Liver (tissue), 9 donors: ENCODE data around the gene SPSB1. TPM values are rescaled to one million over a fixed set of nuclear protein-coding genes. Genes with fewer than 3 reads are reported as not detected.

Experiments used
- DNase-seq: peaks from one replicate; pipeline ENCODE4 v3.0.0-alpha.2; 2017; ENCODE audit warnings: low spot score
- H3K27ac ChIP-seq, 2 donors: one replicate each; pipeline ENCODE4 v1.7.0; 2013; ENCODE audit warnings: inconsistent platforms in 2 of 2, low read length in 2 of 2, control low read depth in 1 of 2, low read depth in 1 of 2, mild to moderate bottlenecking in 1 of 2
- H3K27me3 ChIP-seq, 4 donors: one replicate each; pipeline versions ENCODE4 v1.6.1 to v1.7.0; 2013; ENCODE audit warnings: low read length in 3 of 4, inconsistent platforms in 1 of 4, mild to moderate bottlenecking in 1 of 4, moderate library complexity in 1 of 4; ENCODE audit not compliant: control insufficient read depth in 4 of 4, insufficient read depth in 4 of 4
- H3K36me3 ChIP-seq, 4 donors: one replicate each; pipeline versions ENCODE4 v1.6.1 to v1.7.0; 2013; ENCODE audit warnings: low read length in 3 of 4, mild to moderate bottlenecking in 3 of 4, low read depth in 1 of 4, moderate library complexity in 1 of 4; ENCODE audit not compliant: control insufficient read depth in 4 of 4, insufficient read depth in 3 of 4
- H3K4me1 ChIP-seq, 4 donors: one replicate each; pipeline versions ENCODE4 v1.6.1 to v1.7.0; 2013; ENCODE audit warnings: low read length in 3 of 4, mild to moderate bottlenecking in 3 of 4, moderate library complexity in 1 of 4; ENCODE audit not compliant: control insufficient read depth in 4 of 4, insufficient read depth in 4 of 4
- H3K4me3 ChIP-seq, 3 donors: one replicate each; pipeline versions ENCODE4 v1.6.1 to v1.7.0; 2013; ENCODE audit warnings: low read length in 3 of 3, control low read depth in 1 of 3, low read depth in 1 of 3, mild to moderate bottlenecking in 1 of 3
- H3K9ac ChIP-seq, 2 donors: one replicate each; pipeline ENCODE4 v1.7.0; 2013; ENCODE audit warnings: low read length in 2 of 2, mild to moderate bottlenecking in 2 of 2, moderate library complexity in 2 of 2, control low read depth in 1 of 2, low read depth in 1 of 2
- H3K9me3 ChIP-seq, 4 donors: one replicate each; pipeline versions ENCODE4 v1.6.1 to v1.7.0; 2013; ENCODE audit warnings: low read length in 3 of 4; ENCODE audit not compliant: control insufficient read depth in 4 of 4
- ATF3 ChIP-seq: IDR thresholded peaks from 2 replicates; pipeline ENCODE4 v1.6.1; 2016; ENCODE audit warnings: antibody characterized with exemption
- EGR1 ChIP-seq, 2 donors: IDR thresholded peaks; 2 replicates each; pipeline ENCODE4 v1.6.1; 2016 to 2018; ENCODE audit warnings: antibody characterized with exemption in 2 of 2, low read depth in 2 of 2
- FOXA2 ChIP-seq: IDR thresholded peaks from 2 replicates; pipeline ENCODE4 v1.6.1; 2016; ENCODE audit warnings: antibody characterized with exemption
- GABPA ChIP-seq, 2 donors: IDR thresholded peaks in 1 of 2; conservative IDR thresholded peaks in 1 of 2; 2 replicates each; pipeline ENCODE4 v1.6.1; 2016; ENCODE audit warnings: antibody characterized with exemption in 2 of 2, mild to moderate bottlenecking in 1 of 2, moderate library complexity in 1 of 2
- HNF4A ChIP-seq, 2 donors: conservative IDR thresholded peaks; 2 replicates each; pipeline ENCODE4 v1.6.1; 2016; ENCODE audit warnings: antibody characterized with exemption in 2 of 2, mild to moderate bottlenecking in 2 of 2
- HNF4G ChIP-seq: IDR thresholded peaks from 2 replicates; pipeline ENCODE4 v1.6.1; 2016; ENCODE audit warnings: antibody characterized with exemption
- JUND ChIP-seq, 2 donors: IDR thresholded peaks; 2 replicates each; pipeline ENCODE4 v1.6.1; 2016; ENCODE audit warnings: antibody characterized with exemption in 2 of 2
- NR2F2 ChIP-seq: IDR thresholded peaks from 2 replicates; pipeline ENCODE4 v1.6.1; 2016; ENCODE audit warnings: antibody characterized with exemption
- RAD21 ChIP-seq, 2 donors: IDR thresholded peaks; 2 replicates each; pipeline ENCODE4 v1.6.1; 2016; ENCODE audit warnings: antibody characterized with exemption in 2 of 2, mild to moderate bottlenecking in 2 of 2
- REST ChIP-seq: IDR thresholded peaks from 2 replicates; pipeline ENCODE4 v1.6.1; 2016; ENCODE audit warnings: antibody characterized with exemption, mild to moderate bottlenecking
- SP1 ChIP-seq: IDR thresholded peaks from 2 replicates; pipeline ENCODE4 v1.6.1; 2018; ENCODE audit warnings: antibody characterized with exemption, mild to moderate bottlenecking
- TAF1 ChIP-seq: conservative IDR thresholded peaks from 2 replicates; pipeline ENCODE4 v1.6.1; 2016; ENCODE audit warnings: antibody characterized with exemption, mild to moderate bottlenecking
- YY1 ChIP-seq: IDR thresholded peaks from 2 replicates; pipeline ENCODE4 v1.6.1; 2016; ENCODE audit warnings: antibody characterized with exemption, mild to moderate bottlenecking
- ZBTB33 ChIP-seq: IDR thresholded peaks from 2 replicates; pipeline ENCODE4 v1.6.1; 2016; ENCODE audit warnings: antibody characterized with exemption
- WGBS: extraction: QIAGEN DNeasy Blood & Tissue Kit; methylation state at CpG from one replicate; pipeline ENCODE4 v1.1.7; 2013; 5-methylcytosine and 5-hydroxymethylcytosine counted together
- polyA plus RNA-seq, 2 donors: library from polyadenylated mRNA; stranded (reverse) in 1 of 2; unstranded in 1 of 2; fragments of 200-250 nt in 1 of 2; fragments of >200 nt in 1 of 2; fragmentation: Nextera tagmentation in 1 of 2; extraction: Ambion mirVana in 1 of 2; gene quantifications; one replicate each; pipeline versions ENCODE4 v1.2.1 to v1.2.3, GENCODE V29; 2013 to 2015
- total RNA-seq, 2 donors: library from RNA; depleted of rRNA; stranded (reverse); fragments of >200 nt; gene quantifications; one replicate each; pipeline ENCODE4 v1.2.3, GENCODE V29; 2014
- TF ChIP-seq, protein P1 (sequence below): IDR thresholded peaks from 2 replicates; pipeline ENCODE4 v1.6.1; 2016; ENCODE audit warnings: antibody characterized with exemption
- donor health status: healthy.
- donor health status: healthy.
- donor health status: healthy.
- donor health status: healthy.
- donor health status: healthy.

Gene SPSB1
- total and polyA plus RNA-seq, 4 donors = 4.1 to 22.6 (median 14.8) TPM

DNA sequence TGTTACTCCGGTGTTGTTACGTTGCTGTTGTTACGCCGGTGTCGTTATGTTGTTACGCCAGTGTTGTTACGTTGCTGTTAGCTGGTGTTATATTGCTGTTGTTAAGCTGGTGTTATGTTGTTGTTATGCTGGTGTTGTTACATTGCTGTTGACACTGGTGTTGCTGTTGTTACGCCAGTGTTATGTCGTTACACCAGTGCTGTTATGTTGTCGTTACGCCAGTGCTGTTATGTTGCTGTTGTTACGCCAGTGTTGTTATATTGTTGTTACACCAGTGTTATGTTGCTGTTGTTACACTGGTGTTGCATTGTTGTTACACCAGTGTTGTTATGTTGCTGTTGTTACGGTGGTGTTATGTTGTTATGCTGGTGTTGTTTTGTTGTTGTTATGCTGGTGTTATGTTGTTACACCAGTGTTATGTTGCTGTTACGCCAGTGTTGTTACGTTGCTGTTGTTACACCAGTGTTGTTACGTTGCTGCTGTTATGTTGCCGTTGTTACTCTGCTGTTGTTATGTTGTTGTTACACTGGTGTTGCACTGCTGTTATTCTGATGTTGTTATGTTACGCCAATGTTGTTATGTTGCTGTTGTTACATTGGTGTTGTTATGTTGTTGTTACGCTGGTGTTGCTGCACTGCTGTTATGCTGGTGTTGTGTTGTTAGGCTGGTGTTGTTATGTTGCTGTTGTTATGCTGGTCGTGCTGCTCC, 32.5 kb upstream of the SPSB1 start (continued):
- no peak for TF ChIP-seq ZBTB33

DNA sequence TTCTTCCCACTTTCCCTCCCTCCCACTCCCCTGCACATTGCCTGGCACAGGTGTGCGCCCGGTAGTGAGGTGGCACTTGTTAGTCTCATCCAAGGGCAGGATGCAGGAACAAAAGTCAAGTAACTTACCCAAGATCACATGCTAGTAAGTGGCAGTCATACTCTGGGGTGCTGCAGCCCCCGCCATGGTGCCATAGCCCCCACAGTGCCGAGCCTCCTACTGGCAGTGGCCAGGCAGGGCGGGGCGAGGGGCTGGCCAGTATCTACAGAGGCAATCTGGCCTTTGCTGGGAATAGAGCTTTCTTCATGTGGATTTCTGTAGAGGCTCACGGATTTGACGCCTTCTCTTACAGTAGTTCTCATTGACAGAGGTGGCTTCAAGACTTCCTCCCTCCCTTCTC, 31.2 kb upstream of the SPSB1 start:
- no peak for DNase-seq
- Histone ChIP-seq H3K27me3 (no peaks in the 10 kb centered on the region), H3K4me1 (peaks cover 0 to 53% (median 29%) of the 10 kb centered on the region in 4 donors), H3K27ac (no peak overlapping the region), H3K4me3 (no peak overlapping the region), H3K9me3 (no peaks in the 10 kb centered on the region), H3K9ac (no peak overlapping the region), H3K36me3 (peaks cover 16 to 63% (median 42%) of the 10 kb centered on the region in 4 donors)
- 94% methylated on average over 8 of the region's 8 CpGs for WGBS
- no peak for TF ChIP-seq FOXA2
- TF ChIP-seq SP1 = no peak
- TF ChIP-seq GABPA (IDR thresholded peaks at IDR 0.05 in 1 of 2, conservative IDR thresholded peaks at IDR 0.05 in 1 of 2) = no peak
- TF ChIP-seq HNF4G = no peak
- no peak for TF ChIP-seq YY1
- no peak for TF ChIP-seq TAF1
- TF ChIP-seq HNF4A (conservative IDR thresholded peaks at IDR 0.05) = no peak
- TF ChIP-seq, protein P1, sequence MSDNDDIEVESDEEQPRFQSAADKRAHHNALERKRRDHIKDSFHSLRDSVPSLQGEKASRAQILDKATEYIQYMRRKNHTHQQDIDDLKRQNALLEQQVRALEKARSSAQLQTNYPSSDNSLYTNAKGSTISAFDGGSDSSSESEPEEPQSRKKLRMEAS = no peak
- TF ChIP-seq EGR1 (IDR thresholded peaks at IDR 0.05; ENCODE audit: low read depth in 2 of 2) = no peak
- no peak for TF ChIP-seq ATF3
- TF ChIP-seq RAD21 (IDR thresholded peaks at IDR 0.05) = no peak
- no peak for TF ChIP-seq NR2F2
- no peak for TF ChIP-seq JUND (IDR thresholded peaks at IDR 0.05)
- TF ChIP-seq REST = no peak
